Hindlimb muscle (tissue), 1 donor: ENCODE results near the gene PARD6B. TPM values are rescaled to one million over a fixed set of nuclear protein-coding genes. Genes with fewer than 3 reads are reported as not detected.
"Not testable (repeated sequence)": the region's sequence is repeated elsewhere in the genome, so short reads cannot be mapped to it uniquely, and the experiment has no call there.

ENCODE experiments used
- DNase-seq: peaks from one replicate; pipeline ENCODE4 v3.0.0-alpha.2; 2013
- polyA plus RNA-seq: library from polyadenylated mRNA; unstranded; fragments of 120-200 nt; gene quantifications from one replicate; pipeline ENCODE4 v1.2.1, GENCODE V29; 2013; ENCODE audit not compliant: insufficient read length

PARD6B gene
- polyA plus RNA-seq, 1 donor = 0.40 TPM

- DNase-seq = no peak
These were observed 15.0 kb downstream of the PARD6B start for GRCh38 chr20:50746138-50746940.

GRCh38 chr20:50747275-50747674 is 15.9 kb downstream of the PARD6B start:
- DNase-seq = no peak

GRCh38 chr20:50750145-50750671 is 18.8 kb downstream of the PARD6B start:
- DNase-seq = no peak

- DNase-seq = no peak
These were observed 21.8 kb downstream of the PARD6B start for GRCh38 chr20:50753152-50753551.

- no peak for DNase-seq
These were observed 23.0 kb downstream of the PARD6B start for GRCh38 chr20:50754420-50754819.

- no peak for DNase-seq
These were observed 25.1 kb downstream of the PARD6B start for GRCh38 chr20:50756447-50756846.

GRCh38 chr20:50758469-50758868 is 27.1 kb downstream of the PARD6B start:
- DNase-seq = no peak

GRCh38 chr20:50758992-50759391 is 27.6 kb downstream of the PARD6B start:
- DNase-seq = no peak

GRCh38 chr20:50759678-50760077 is 28.3 kb downstream of the PARD6B start:
- no peak for DNase-seq

- DNase-seq = no peak
These were observed 30.7 kb downstream of the PARD6B start for GRCh38 chr20:50762045-50762422.

GRCh38 chr20:50762435-50763220 is 31.2 kb downstream of the PARD6B start:
- peak; percentile 62 for DNase-seq

- not testable (repeated sequence) for DNase-seq
These were observed 32.4 kb downstream of the PARD6B start for GRCh38 chr20:50763550-50764458.

- not testable (repeated sequence) for DNase-seq
These were observed 33.9 kb downstream of the PARD6B start for GRCh38 chr20:50765251-50765650.

GRCh38 chr20:50765674-50766073 is 34.3 kb downstream of the PARD6B start:
- no peak for DNase-seq

- DNase-seq = not testable (repeated sequence)
These were observed 35.8 kb downstream of the PARD6B start for GRCh38 chr20:50766955-50767809.

GRCh38 chr20:50768991-50769390 is 37.6 kb downstream of the PARD6B start:
- DNase-seq = not testable (repeated sequence)

GRCh38 chr20:50769551-50770085 is 38.2 kb downstream of the PARD6B start:
- DNase-seq = not testable (repeated sequence)

- not testable (repeated sequence) for DNase-seq
These were observed 40.2 kb downstream of the PARD6B start for GRCh38 chr20:50771419-50772080.

- DNase-seq = no peak
These were observed 41.2 kb downstream of the PARD6B start for GRCh38 chr20:50772420-50773185.

GRCh38 chr20:50774515-50774914 is 43.1 kb downstream of the PARD6B start:
- DNase-seq = no peak
